WI38 (cell line): ENCODE results near the gene LRRC36.

Experiments used
- H3K4me3 ChIP-seq: 2 replicates; pipeline ENCODE4 v1.5.1; 2011; ENCODE audit warnings: low read depth, mild to moderate bottlenecking, control low read depth, low read length
- TF ChIP-seq, protein P1 (sequence below): IDR thresholded peaks from 2 replicates; pipeline ENCODE4 v1.5.1; 2012; ENCODE audit warnings: low read depth, mild to moderate bottlenecking, control low read depth, low read length

Gene LRRC36

DNA sequence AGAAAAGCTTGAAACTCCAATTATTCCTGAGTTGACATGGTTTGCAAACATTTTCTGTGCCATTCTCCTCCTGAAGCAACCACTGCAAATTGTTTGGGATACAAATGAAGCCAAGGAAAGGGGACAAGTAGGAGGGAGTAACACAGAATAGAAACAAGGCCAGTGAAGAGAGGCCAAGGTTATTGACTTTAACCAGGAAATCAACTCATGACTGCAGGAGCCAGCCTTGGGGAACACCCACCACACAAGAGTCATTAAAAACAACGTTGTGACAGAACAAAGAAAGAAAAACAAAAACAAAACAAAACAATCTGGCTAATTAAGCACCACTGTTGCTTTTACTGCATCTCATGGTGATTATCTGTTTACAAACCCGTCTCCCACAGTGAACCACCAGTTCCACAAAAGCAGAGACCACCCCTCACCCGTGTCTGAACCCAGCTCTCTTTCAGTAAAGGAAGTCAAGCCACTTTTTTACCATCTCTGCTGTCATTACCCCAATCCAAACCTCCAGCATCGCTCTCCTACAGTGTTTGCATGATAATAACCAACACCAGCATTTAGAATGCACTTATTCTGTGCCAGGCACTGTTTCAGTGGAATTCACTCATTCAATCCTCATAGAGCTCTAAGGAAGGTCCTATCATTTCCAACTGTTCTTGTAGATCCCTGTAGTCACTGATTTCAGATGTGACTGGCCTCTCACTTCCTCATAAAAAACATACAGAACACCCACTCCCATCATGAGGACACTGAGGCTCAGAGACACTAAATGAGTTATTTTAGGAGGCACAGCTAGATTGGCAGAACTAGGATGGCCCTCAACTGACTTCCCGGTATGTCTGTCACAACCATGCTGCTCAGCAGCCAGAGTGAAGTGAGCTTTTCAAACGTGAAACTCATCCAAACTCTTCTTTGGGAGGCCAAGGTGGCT lies 87.6 kb downstream of the LRRC36 start:
- TF ChIP-seq, protein P1, sequence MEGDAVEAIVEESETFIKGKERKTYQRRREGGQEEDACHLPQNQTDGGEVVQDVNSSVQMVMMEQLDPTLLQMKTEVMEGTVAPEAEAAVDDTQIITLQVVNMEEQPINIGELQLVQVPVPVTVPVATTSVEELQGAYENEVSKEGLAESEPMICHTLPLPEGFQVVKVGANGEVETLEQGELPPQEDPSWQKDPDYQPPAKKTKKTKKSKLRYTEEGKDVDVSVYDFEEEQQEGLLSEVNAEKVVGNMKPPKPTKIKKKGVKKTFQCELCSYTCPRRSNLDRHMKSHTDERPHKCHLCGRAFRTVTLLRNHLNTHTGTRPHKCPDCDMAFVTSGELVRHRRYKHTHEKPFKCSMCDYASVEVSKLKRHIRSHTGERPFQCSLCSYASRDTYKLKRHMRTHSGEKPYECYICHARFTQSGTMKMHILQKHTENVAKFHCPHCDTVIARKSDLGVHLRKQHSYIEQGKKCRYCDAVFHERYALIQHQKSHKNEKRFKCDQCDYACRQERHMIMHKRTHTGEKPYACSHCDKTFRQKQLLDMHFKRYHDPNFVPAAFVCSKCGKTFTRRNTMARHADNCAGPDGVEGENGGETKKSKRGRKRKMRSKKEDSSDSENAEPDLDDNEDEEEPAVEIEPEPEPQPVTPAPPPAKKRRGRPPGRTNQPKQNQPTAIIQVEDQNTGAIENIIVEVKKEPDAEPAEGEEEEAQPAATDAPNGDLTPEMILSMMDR, result no peak

DNA sequence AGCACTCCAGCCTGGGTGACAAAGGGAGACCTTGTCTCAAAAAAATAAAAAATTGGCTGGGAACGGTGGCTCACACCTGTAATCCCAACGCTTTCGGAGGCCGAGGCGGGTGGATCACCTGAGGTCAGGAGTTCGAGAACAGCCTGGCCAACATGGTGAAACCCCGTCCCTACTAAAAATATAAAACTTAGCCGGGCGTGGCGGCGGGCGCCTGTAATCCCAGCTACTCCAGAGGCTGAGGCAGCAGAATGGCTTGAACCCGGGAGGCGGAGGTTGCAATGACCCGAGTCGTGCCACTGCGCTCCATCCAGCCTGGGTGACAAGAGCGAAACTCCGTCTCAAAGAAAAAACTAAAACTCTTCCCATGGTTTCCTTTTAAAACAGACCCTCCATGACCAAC lies 88.8 kb downstream of the LRRC36 start:
- peak overlapping the region; percentile 72 for H3K4me3 ChIP-seq

More for the DNA sequence above, 87.6 kb downstream of the LRRC36 start:
- H3K4me3 ChIP-seq, result no peak overlapping the region

DNA sequence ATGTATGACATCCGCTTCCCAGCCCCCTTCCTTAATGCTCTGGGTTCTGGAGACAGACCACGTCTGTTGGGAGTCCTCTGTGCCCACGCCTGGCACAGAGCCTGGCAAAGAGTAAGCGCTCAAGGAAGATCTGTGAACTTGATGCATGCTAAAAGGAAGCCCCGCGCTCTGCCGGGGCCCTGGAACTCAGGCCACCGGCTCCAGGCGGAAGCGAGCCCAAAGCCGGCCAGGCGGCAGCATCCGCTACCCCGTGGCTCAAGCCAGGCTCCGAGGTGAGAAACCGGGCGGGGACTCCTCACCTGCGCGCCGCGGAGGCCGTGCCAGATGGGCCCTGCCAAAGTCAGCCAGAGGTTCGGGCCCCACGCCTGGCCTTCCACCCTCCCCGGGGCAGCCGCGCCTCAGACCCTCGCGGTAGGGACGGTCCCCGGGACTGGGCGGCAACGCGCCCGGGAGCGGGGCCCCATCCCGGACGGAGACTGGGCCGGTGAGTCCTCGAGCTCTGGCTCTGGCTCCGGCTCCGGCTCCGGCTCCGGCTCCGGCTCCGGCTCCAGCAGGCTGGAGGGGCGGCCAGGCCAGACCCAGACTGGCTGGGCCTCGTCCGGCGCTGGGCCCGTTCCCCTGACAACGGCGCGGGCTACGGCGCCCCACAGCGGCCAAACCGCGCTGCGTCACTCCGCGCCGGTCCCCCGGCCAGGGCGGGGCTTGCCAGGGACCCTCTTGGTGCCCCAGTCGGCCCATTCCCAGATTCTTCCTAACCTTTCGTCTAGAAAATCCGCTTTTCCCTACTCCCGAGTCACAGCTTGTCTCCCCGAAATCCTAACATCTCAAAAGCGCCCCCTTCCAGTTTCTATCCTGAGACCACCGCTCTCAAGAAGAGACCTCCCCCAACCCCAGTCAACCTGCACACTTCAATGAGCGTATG lies 89.5 kb downstream of the LRRC36 start, which contains the start of gene ZDHHC1:
ZDHHC1 (minus strand) TSS at position 606 of the 922 bp plus-strand sequence. CDS start 8,702 bp downstream, outside the sequence.
- TF ChIP-seq, protein P1, result peak; percentile 32; the same call in 1 of the 2 replicates
- H3K4me3 ChIP-seq, result peak within 1 kb of the TSS; percentile 72

DNA sequence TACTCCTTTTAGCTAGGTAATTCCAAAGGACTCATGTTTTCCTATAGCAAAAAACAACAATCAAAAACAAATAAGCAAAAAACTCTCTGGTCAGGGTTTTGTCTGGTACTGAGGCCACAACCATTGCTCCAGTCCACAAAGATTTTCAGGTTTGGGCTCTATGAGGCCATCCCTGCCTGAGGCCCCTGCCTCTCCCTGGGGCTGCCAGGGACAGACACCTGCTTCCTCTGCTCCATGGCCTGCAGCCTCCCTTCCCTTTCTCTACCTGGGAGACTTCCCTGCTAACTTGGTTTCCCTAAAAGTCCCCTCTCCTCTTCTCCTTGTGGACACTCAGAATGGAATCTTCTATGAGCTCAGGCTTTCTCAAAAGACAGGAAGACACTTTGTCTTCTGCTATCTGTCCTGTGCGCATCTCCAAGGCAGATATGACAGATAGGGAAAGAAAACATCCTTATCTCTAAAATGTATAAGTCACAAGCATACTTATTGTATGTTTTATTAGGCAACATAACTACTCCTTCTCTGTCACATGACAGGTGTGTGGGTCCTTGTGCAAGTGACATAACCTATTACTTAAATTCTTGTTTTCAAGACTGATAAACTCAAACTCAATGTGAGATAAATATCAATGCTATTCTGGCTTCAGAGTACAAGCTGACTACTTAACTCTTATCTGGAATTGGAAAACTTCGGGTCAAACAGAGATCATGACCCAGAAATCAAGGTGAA lies 90.9 kb downstream of the LRRC36 start:
- TF ChIP-seq, protein P1, result no peak
- no peak overlapping the region for H3K4me3 ChIP-seq

DNA sequence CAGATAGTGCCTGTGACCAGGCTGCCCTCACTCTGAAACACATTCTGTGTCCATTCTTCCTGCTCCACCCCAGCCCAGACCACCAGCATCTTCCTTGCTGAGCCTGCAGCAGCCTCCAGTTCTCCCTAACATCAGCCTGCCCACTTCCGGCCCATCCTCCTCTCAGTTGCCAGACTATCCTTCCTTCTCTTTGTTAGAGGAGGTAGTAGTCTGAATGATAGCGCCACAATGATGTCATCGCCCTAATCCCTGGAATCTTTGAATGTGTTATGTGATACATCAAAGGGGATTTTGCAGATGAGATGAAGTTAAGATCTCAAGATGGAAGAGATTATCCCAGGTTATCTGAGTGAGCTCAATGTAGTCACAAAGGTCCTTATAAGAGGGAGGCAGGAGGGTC lies 92.9 kb downstream of the LRRC36 start:
- H3K4me3 ChIP-seq, result no peak overlapping the region
- TF ChIP-seq, protein P1, result no peak

DNA sequence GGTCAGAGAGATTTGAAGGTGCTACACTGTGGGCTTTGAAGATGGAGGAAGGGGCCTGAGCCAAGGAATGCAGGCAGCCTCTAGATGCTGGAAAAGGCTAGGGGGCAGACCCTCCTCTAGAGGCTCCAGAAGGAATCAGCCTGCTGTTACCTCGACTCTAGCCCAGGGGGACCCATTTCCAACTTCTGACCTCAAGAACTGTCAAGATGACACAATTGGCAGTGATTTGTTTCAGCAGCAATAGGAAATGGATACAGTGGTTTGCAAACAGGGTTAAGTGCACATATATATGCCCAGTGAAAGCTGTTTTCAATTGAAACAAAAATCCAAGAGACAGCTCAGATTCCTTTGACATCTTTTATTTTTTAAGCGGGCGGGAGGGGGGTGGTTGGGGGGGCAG lies 93.3 kb downstream of the LRRC36 start:
- TF ChIP-seq, protein P1, result no peak
- no peak overlapping the region for H3K4me3 ChIP-seq

DNA sequence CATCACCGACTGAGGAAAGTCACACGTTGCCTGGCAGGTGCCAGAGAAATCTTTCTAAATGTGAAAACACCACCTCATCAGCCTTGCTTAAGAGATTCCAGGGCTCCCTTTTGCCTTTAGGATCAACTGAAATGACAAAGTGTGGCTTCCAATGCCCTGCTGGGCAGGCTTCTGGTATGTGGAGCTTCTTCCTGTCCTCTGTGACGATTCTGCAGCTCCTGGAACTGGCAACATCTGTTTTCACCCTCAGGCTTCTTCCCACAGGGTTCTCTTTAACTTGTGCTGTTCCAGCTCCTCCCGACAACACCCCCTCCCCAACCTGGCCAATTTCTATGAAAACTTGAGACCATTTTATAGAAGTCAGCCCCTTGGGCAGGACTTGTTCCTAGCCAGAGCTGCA lies 94.4 kb downstream of the LRRC36 start:
- H3K4me3 ChIP-seq, result no peak overlapping the region
- TF ChIP-seq, protein P1, result no peak
